ENCODE data around the gene UTP25. TPM values are rescaled to one million over a fixed set of nuclear protein-coding genes. Genes with fewer than 3 reads are reported as not detected.

Gene UTP25
- total and polyA plus RNA-seq, 2 donors (not counting 3 experiments of a cell fraction or from before 2014, with no cell fraction given): 6.6 to 11.7 TPM

GRCh38 chr1:209815931-209816341 is 11.8 kb upstream of the UTP25 start:
- Histone ChIP-seq H3K9me1 (replicated peaks; ENCODE audit: control insufficient read depth, extremely low read depth, insufficient read depth, low read length) (no peaks in the 10 kb centered on the region), H3K9me3 (replicated peaks; ENCODE audit: control insufficient read depth, insufficient read depth, low read length) (no peaks in the 10 kb centered on the region), H3K4me1 (ENCODE audit: control insufficient read depth, extremely low read depth, insufficient read depth, low read length) (no peaks in the 10 kb centered on the region), H3K4me3 (replicated peaks in 1 of 3; ENCODE audit: insufficient read depth in 1 of 3, low read depth in 1 of 3, low read length in 3 of 3) (no peak overlapping the region), H3K79me2 (ENCODE audit: control insufficient read depth, insufficient read depth, low read length) (no peaks in the 10 kb centered on the region), H3K9ac (replicated peaks; ENCODE audit: extremely low read depth, insufficient read depth, low read length) (no peak overlapping the region), H3K36me3 (ENCODE audit: control insufficient read depth in 2 of 2, extremely low read depth in 1 of 2, insufficient read depth in 2 of 2, low read length in 2 of 2) (no peaks in the 10 kb centered on the region), H3K27ac (ENCODE audit: insufficient read depth, low read depth, low read length) (no peak overlapping the region), H2AFZ (ENCODE audit: low read depth, low read length) (no peak overlapping the region), H4K20me1 (replicated peaks; ENCODE audit: control insufficient read depth, extremely low read depth, insufficient read depth, low read length) (no peaks in the 10 kb centered on the region), H3K4me2 (ENCODE audit: insufficient read depth, low read length) (no peak overlapping the region), H3K27me3 (ENCODE audit: control insufficient read depth in 2 of 2, insufficient read depth in 2 of 2, low read length in 2 of 2) (no peaks in the 10 kb centered on the region)
- DNase-seq (ENCODE audit: low read depth, low spot score) (no peak), FAIRE-seq (no peak)
- POLR2A ChIA-PET: no interaction called here
- CTCF ChIA-PET: interaction anchor here (8.7 kb wide), 1 partner anchor 6 kb away, joined by 109 read pairs; no protein-coding TSS in a partner anchor
- TF ChIP-seq MYC (IDR thresholded peaks at IDR 0.05; ENCODE audit: low read depth, low read length) (no peak), JUN (IDR thresholded peaks at IDR 0.05; ENCODE audit: borderline replicate concordance, insufficient read depth, insufficient read length, low read depth) (no peak), GATA2 (IDR thresholded peaks at IDR 0.05; ENCODE audit: insufficient read depth, insufficient read length, low read depth, low read length) (no peak), FOS (IDR thresholded peaks at IDR 0.05; ENCODE audit: borderline replicate concordance, insufficient read depth, low read length) (no peak), POLR2AphosphoS5 (IDR thresholded peaks at IDR 0.05; ENCODE audit: insufficient read depth, low read depth, low read length) (no peak), POLR2A (IDR thresholded peaks at IDR 0.05; ENCODE audit: low read depth, low read length) (no peak), EZH2 (IDR thresholded peaks at IDR 0.05; ENCODE audit: borderline replicate concordance, low read depth, low read length, severe bottlenecking) (no peak), CTCF (IDR thresholded peaks at IDR 0.05; ENCODE audit: extremely low read depth in 1 of 2, insufficient read depth in 1 of 2, low read depth in 1 of 2, low read length in 2 of 2) (no peak)
- TF ChIP-seq, protein P1, sequence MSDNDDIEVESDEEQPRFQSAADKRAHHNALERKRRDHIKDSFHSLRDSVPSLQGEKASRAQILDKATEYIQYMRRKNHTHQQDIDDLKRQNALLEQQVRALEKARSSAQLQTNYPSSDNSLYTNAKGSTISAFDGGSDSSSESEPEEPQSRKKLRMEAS (IDR thresholded peaks at IDR 0.05; ENCODE audit: insufficient read depth, insufficient read length): no peak
- BruUV-seq (replicated peaks): no TSS peak
- dilution Hi-C loops (cut with MboI; ENCODE audit: extremely low pct_ligation_motif_present, low sequenced_read_pairs): no loop called here
- intact Hi-C loops (cut with micrococcal nuclease): no loop called here

Measured in endothelial cell of umbilical vein (primary cell).